Endometrial microvascular endothelial cells (primary cell): ENCODE data around the gene CSRP3. TPM values are rescaled to one million over a fixed set of nuclear protein-coding genes. Genes with fewer than 3 reads are reported as not detected.

ENCODE experiments used
- in situ Hi-C: cut with HindIII; loops from 2 replicates; pipeline ENCODE4 v1.10.0; 2017; ENCODE audit warnings: low sequenced_read_pairs, low pct_unique_long_range_greater_than_20kb; ENCODE audit errors: inconsistent ontology term
- total RNA-seq: library from RNA; depleted of rRNA; stranded (reverse); fragments of >200 nt; gene quantifications from one replicate; pipeline ENCODE4 v1.2.3, GENCODE V29; 2015; ENCODE audit errors: inconsistent ontology term

Gene CSRP3
- not detected for total RNA-seq

DNA sequence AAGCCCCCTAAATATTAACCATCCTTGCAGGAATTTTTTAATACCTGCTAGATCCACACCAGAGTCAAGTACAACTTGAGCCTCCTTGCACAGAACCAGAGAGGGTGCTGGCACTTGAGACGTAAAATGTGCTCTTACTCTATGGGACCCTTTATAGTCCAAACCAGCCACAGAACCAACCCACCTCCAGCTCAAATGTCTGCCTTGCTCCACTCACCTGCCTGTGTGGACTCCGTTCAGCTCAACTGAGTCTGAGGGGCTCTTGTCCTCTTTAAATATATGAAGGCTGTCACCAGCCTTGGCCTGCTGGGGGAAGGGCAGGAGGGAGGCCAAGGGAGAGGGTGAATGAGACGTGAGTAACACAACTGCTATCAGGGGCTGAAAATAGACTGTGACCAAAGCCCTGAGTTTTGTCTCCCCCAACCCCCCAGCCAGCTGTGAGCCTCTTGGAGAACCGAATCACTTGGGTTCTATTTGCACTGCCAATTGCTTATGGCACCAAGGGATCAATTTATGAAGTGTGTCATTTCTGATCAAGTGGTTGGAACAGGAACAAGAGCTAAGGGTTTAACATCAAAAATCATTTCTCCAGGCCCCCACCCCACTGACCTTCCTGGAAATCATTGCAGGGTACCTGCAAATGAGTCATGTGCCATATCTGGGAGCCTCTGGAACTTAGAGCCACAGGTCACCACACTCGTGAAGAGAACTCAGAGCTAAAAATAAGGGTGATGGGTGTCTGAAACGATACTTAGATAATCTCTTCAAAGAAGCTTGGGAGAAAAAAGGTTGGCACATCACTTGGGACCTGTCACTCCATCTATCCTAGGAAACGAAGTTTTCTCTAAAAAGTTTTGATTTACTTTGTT lies at the start of gene CSRP3:
TSS of gene CSRP3 (minus strand) at position 247 of the 869 bp plus-strand sequence. CDS start 9,535 bp downstream, outside the sequence.
- in situ Hi-C loops, result no loop called here

DNA sequence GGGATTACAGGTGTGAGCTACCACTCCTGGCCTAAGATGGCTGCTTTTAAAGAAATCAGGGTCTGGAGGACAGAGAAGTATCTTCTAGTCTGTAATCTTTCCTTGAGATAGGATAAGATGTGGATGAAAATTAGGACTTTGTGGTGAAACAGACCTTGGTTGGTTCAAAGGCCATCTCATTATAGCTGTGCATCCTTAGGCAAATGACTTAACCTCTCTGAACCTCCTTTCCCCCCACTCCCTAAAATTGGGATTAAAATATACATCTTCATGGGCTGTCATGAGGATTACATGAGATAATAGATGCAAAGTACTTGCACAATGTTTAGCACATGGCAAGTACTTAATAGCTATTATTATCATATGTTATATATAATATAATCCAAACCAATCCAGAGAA lies 49.8 kb upstream of the CSRP3 start:
- in situ Hi-C loops, result no loop called here

GRCh38 chr11:19246816-19247215 lies 45.0 kb upstream of the CSRP3 start:
- in situ Hi-C loops, result no loop called here

- in situ Hi-C loops, result no loop called here
These were observed 43.6 kb upstream of the CSRP3 start for GRCh38 chr11:19245351-19245750.

DNA sequence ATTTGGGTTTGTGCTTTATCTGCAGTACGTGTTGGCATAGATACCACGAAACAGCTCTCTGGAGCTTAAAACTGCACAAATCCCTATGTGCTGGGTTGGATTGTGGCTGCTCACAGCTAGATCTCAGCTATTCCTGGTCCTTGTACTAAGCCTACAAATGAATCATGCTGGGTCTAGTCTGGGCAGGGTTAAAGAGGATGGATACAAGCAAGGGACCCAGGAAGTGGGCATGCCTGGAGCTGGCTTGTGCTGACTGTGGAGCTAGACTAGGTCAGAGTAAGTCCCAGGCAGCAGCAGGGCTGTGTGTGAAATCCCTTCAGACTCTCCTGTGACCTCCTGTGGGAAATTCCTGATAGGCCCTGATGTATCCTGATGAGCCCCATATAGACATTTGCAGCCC lies 42.8 kb upstream of the CSRP3 start:
- in situ Hi-C loops, result no loop called here

DNA sequence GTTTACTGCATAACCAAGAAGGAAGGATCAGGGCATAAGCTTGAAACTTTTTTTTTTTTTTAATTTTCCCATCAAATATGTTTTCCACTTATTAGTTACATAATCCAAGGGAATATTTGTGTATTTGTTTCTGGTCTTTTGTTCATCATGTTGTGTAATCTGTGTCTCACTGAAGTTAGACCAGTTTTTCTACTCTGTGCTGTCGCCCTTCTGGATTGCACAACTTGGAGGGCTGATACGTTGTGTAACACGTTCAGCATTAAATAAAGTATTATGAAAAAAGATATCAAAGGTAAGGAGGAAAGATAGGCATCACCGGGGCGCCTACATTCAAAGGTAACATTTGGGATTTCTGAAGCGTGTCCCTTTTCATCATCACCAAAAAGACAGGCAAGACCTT lies 42.3 kb upstream of the CSRP3 start:
- in situ Hi-C loops, result no loop called here

DNA sequence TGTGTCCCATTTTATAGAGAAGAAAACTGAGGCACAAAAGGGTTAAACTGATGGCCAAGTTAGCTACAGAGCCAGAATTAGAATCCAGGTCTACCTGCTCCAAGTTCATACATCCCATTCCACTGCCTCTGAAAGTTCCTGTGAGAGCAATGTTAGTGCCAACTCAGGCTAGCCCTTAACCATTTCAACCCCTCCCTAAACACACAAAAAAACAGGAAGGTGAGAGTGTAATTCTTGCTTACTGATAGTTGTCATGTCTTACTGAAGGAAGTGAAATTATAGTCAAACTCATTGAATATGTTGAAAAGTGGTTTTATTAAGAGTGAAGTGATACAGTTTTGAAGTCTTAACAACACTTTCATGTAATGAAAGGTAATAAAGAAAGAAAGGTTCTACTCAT lies 41.8 kb upstream of the CSRP3 start:
- in situ Hi-C loops, result no loop called here

DNA sequence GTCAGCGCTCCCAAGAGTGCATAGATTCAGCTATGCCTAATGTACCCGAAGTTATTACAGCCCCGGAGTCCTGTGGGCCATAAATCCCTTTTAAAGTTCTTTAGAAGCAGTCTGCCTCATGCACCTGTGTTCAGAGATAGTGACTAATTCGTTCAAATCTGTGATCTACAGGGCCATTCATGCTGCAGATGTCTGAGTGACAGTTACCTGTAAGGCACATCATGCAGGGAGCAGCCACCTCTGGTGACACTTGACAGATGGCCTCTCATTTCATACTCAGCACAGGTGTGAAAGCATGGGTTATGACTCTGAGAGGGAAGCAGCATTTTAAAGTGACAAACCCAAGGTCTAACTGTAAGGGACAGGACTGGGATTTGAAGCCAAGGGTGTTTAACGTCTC lies 41.4 kb upstream of the CSRP3 start:
- in situ Hi-C loops, result no loop called here

- in situ Hi-C loops, result no loop called here
These were observed 40.6 kb upstream of the CSRP3 start for GRCh38 chr11:19242179-19242932.

GRCh38 chr11:19241260-19242178 lies 39.7 kb upstream of the CSRP3 start:
- in situ Hi-C loops, result no loop called here

DNA sequence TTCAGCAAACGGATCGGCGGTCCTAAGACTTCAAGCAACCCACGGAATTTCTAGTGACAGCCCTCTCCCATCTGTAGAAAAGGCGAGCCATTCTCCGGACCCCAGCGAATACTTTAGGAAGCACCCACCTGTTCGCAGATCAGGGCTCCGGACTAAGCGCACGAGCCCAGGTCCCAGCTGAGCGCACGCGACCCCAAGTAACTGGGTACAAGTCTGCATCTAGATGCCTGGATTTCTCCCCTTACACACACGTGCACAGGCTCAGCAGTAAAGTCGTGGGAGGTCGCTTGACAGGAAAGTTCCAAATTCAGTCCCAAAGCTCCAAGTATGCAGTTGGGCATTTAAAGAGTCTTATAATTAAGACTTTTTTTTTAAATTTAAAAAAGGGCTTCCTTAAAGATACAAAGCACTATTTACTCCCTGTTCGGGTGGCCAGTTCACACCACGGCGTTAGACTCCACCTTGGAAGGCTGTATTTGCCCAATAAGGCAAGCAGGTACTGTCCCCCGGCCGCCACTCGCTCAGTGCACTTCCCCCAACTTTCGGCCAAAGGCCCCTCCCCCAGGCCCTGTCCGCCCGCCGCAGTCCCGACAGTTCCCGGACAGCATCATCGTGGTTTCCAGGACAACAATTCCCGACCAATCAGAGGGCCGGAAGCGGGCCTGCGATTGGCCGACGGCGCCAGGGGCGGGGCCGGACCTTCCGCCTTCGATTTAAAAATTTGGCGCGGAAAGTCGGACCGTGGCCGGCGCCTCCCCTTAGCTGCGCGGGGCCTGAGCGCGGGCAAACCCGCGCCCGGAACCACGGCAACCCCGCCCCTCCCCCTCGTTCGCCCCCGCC lies 38.9 kb upstream of the CSRP3 start, which contains the start of gene E2F8:
TSS of gene E2F8 (minus strand) at position 526 of the 840 bp plus-strand sequence. CDS start 824 bp downstream, outside the sequence.
- in situ Hi-C loops, result no loop called here

GRCh38 chr11:19239039-19239438 lies 37.3 kb upstream of the CSRP3 start:
- in situ Hi-C loops, result no loop called here

DNA sequence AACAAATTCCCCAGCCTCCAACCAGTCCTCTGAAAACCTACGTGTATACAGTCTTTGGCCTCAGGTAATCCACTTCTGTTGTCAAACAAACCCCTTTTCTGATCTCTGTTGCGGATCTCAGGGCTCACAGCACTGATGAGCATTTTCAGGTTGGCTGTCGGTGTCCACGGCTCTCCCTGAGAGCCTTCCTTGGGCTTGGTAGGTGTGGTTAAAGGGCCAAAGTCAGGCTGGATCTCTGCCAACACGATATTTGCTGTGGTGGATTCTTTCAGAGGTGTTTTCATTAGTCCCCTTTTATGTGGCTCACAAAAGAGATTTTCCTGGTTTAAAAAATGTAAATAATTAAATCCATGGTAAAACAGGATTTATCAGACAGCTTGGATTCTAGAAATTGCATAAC lies 36.0 kb upstream of the CSRP3 start:
- in situ Hi-C loops, result no loop called here

DNA sequence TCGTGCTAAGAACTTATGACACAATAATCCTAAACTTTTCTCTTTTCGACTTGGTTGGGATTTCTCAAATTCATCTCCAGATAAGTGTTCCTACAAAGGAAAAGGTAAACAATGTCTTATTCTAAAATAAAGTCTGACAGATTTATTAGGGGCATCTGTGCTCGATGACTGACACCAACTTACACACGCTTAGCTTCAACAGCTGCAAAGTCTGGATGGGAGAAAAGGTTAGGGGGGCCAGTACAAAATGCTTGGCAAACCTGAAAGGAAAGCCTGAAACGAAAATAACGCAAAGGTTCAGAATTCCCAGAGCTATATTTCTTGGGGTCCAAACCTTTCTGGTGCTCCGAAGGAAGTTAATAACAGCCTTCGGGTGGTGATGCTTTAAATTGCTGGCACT lies 35.6 kb upstream of the CSRP3 start:
- in situ Hi-C loops, result no loop called here

- in situ Hi-C loops, result no loop called here
These were observed 32.5 kb upstream of the CSRP3 start for GRCh38 chr11:19234231-19234817.

DNA sequence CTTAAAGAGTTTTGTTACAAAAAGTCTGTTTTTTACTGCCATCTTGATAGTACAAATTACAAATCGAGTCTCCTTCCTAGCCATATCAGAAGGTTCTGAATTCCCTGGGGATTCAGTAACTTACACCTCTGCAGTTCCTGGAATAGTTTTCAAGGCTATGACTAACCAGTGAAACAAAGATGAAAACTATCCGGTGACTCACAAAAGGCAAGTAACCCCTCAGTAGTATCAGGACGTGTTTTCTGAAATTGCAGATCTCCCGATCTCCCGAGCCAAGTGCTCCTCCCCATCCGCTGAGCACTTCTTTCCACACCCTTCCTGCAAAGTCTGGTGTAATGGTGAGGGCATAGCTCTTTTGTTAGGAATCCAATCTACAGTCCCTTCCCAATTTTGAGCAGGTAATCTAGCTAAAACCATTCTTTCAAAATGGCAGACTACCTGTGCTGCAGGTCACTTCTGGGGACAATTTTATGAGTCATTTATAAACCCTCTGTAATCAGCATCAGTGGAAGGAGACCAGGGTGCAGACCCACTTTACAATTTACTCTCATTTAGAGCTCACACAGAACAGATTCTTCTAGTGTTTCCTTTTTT lies 31.2 kb upstream of the CSRP3 start:
- in situ Hi-C loops, result no loop called here

DNA sequence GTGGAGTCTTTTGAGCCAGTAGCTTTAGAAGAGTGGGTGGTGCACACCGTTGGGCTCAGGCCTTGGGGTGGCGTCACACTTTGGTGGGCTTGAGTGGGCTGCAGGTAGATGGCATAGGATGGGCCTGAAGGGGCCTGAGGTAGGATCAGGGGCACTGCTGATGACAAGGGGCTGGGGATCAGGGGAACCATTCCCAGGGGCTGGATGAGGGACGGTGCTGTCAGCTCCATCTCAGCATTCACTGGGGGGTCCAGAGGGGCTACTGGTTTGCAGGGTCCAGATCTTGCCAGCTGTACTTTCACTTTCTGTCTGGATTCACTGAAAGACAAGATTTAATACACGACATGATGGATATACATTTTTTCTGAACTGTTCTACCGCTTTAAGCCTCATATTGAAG lies 27.9 kb upstream of the CSRP3 start:
- in situ Hi-C loops, result no loop called here
